ENCODE measurements around the gene CACNA1G. TPM values are rescaled to one million over a fixed set of nuclear protein-coding genes. Genes with fewer than 3 reads are reported as not detected.

Gene CACNA1G
- total and polyA plus RNA-seq, 2 donors (not counting 1 experiment from before 2014, with no cell fraction given): 0.08 to 0.99 TPM

DNA sequence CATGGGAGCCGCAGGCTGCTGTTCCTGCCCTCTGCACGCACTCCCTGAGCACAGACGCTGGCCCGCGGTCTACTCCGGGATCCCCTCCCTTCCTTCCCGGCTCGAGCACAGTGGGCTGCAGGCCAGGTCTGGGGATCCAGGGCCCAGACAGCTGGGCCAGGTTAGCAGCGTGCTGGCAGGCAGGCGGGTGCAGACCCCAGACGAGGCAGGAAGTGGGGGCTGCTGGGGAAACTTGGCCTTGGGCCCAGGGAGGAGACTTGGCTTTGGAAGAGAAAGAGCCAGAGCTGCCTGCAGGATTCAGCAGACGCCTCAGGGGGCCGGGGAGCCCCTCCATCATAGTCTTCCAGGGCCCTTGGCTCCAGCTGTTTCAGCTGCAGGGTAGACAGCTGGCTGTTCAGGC lies 44.0 kb downstream of the CACNA1G start:
- no peaks in the 10 kb centered on the region for H3K36me3 ChIP-seq (ENCODE audit: control insufficient read depth, insufficient read depth, low read length)
- H3K4me1 ChIP-seq (ENCODE audit: control insufficient read depth, extremely low read depth, insufficient read depth, low read length): peaks cover 2% of the 10 kb centered on the region
- TF ChIP-seq EZH2 (IDR thresholded peaks at IDR 0.05; ENCODE audit: low read length, missing control alignments): no peak
- TF ChIP-seq, protein P1, sequence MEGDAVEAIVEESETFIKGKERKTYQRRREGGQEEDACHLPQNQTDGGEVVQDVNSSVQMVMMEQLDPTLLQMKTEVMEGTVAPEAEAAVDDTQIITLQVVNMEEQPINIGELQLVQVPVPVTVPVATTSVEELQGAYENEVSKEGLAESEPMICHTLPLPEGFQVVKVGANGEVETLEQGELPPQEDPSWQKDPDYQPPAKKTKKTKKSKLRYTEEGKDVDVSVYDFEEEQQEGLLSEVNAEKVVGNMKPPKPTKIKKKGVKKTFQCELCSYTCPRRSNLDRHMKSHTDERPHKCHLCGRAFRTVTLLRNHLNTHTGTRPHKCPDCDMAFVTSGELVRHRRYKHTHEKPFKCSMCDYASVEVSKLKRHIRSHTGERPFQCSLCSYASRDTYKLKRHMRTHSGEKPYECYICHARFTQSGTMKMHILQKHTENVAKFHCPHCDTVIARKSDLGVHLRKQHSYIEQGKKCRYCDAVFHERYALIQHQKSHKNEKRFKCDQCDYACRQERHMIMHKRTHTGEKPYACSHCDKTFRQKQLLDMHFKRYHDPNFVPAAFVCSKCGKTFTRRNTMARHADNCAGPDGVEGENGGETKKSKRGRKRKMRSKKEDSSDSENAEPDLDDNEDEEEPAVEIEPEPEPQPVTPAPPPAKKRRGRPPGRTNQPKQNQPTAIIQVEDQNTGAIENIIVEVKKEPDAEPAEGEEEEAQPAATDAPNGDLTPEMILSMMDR (conservative IDR thresholded peaks at IDR 0.05 in 1 of 2, IDR thresholded peaks at IDR 0.05 in 1 of 2; ENCODE audit: low read depth in 1 of 2, low read length in 2 of 2): no peak
- H3K27me3 ChIP-seq (ENCODE audit: control insufficient read depth, insufficient read depth, low read length): peaks cover 26% of the 10 kb centered on the region
- DNase-seq (ENCODE audit: low read depth in 2 of 2): peak; percentile 72 to 75
- H3K27ac ChIP-seq (ENCODE audit: insufficient read depth, low read length): no peak overlapping the region
- H4K20me1 ChIP-seq (ENCODE audit: control insufficient read depth, extremely low read depth, insufficient read depth, low read length): no peaks in the 10 kb centered on the region
- H2AFZ ChIP-seq (ENCODE audit: low read length): no peak overlapping the region
- H3K9ac ChIP-seq (ENCODE audit: insufficient read depth, low read length): no peak overlapping the region
- H3K4me3 ChIP-seq (replicated peaks in 1 of 4; ENCODE audit: control extremely low read depth in 1 of 4, insufficient read depth in 1 of 4, low read depth in 3 of 4, low read length in 4 of 4): no peak overlapping the region
- no peaks in the 10 kb centered on the region for H3K9me3 ChIP-seq (ENCODE audit: control insufficient read depth, insufficient read depth, low read depth, low read length)
- H3K79me2 ChIP-seq (ENCODE audit: control insufficient read depth, insufficient read depth, low read length): no peaks in the 10 kb centered on the region
- no peak overlapping the region for H3K4me2 ChIP-seq (ENCODE audit: extremely low read depth, insufficient read depth, low read length)

DNA sequence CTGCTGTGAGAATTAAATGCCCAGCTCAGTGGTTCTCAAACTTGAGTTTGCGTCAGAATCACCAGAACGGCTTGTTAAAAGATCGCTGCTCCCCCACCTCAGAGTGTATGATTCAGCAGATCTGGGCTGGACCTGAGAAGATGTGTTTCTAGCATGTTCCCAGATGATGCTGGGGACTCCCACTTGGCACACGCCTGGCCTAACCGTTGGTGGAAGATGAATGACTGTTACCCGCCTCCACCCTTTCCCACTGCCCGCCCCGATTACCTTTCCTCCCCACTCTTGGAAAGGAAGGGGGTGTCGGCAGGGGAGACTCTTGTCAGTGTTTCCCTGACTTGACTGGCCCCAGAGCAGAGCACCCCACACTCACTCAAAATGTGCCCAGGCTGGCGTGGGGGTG lies 44.9 kb downstream of the CACNA1G start:
- H3K4me1 ChIP-seq (ENCODE audit: control insufficient read depth, extremely low read depth, insufficient read depth, low read length): peaks cover 2% of the 10 kb centered on the region
- no peak overlapping the region for H3K9ac ChIP-seq (ENCODE audit: insufficient read depth, low read length)
- TF ChIP-seq, protein P1 (conservative IDR thresholded peaks at IDR 0.05 in 1 of 2, IDR thresholded peaks at IDR 0.05 in 1 of 2; ENCODE audit: low read depth in 1 of 2, low read length in 2 of 2): no peak
- no peak for TF ChIP-seq EZH2 (IDR thresholded peaks at IDR 0.05; ENCODE audit: low read length, missing control alignments)
- H3K27me3 ChIP-seq (ENCODE audit: control insufficient read depth, insufficient read depth, low read length): peaks cover 28% of the 10 kb centered on the region
- H3K4me3 ChIP-seq (replicated peaks in 1 of 4; ENCODE audit: control extremely low read depth in 1 of 4, insufficient read depth in 1 of 4, low read depth in 3 of 4, low read length in 4 of 4): no peak overlapping the region
- H4K20me1 ChIP-seq (ENCODE audit: control insufficient read depth, extremely low read depth, insufficient read depth, low read length): no peaks in the 10 kb centered on the region
- H3K9me3 ChIP-seq (ENCODE audit: control insufficient read depth, insufficient read depth, low read depth, low read length): no peaks in the 10 kb centered on the region
- H3K4me2 ChIP-seq (ENCODE audit: extremely low read depth, insufficient read depth, low read length): no peak overlapping the region
- no peak overlapping the region for H3K27ac ChIP-seq (ENCODE audit: insufficient read depth, low read length)
- no peak overlapping the region for H2AFZ ChIP-seq (ENCODE audit: low read length)
- H3K36me3 ChIP-seq (ENCODE audit: control insufficient read depth, insufficient read depth, low read length): no peaks in the 10 kb centered on the region
- DNase-seq (ENCODE audit: low read depth in 2 of 2): peak; percentile 12 to 44
- H3K79me2 ChIP-seq (ENCODE audit: control insufficient read depth, insufficient read depth, low read length): no peaks in the 10 kb centered on the region

- no peak overlapping the region for H3K27ac ChIP-seq (ENCODE audit: insufficient read depth, low read length)
- TF ChIP-seq, protein P1 (conservative IDR thresholded peaks at IDR 0.05 in 1 of 2, IDR thresholded peaks at IDR 0.05 in 1 of 2; ENCODE audit: low read depth in 1 of 2, low read length in 2 of 2): no peak
- TF ChIP-seq EZH2 (IDR thresholded peaks at IDR 0.05; ENCODE audit: low read length, missing control alignments): no peak
- H2AFZ ChIP-seq (ENCODE audit: low read length): no peak overlapping the region
- no peaks in the 10 kb centered on the region for H3K36me3 ChIP-seq (ENCODE audit: control insufficient read depth, insufficient read depth, low read length)
- no peaks in the 10 kb centered on the region for H4K20me1 ChIP-seq (ENCODE audit: control insufficient read depth, extremely low read depth, insufficient read depth, low read length)
- no peaks in the 10 kb centered on the region for H3K9me3 ChIP-seq (ENCODE audit: control insufficient read depth, insufficient read depth, low read depth, low read length)
- no peak for DNase-seq (ENCODE audit: low read depth in 2 of 2)
- peaks cover 2% of the 10 kb centered on the region for H3K4me1 ChIP-seq (ENCODE audit: control insufficient read depth, extremely low read depth, insufficient read depth, low read length)
- no peak overlapping the region for H3K4me3 ChIP-seq (replicated peaks in 1 of 4; ENCODE audit: control extremely low read depth in 1 of 4, insufficient read depth in 1 of 4, low read depth in 3 of 4, low read length in 4 of 4)
- H3K4me2 ChIP-seq (ENCODE audit: extremely low read depth, insufficient read depth, low read length): no peak overlapping the region
- H3K27me3 ChIP-seq (ENCODE audit: control insufficient read depth, insufficient read depth, low read length): peaks cover 24% of the 10 kb centered on the region
- H3K9ac ChIP-seq (ENCODE audit: insufficient read depth, low read length): no peak overlapping the region
- no peaks in the 10 kb centered on the region for H3K79me2 ChIP-seq (ENCODE audit: control insufficient read depth, insufficient read depth, low read length)
Observed at GRCh38 chr17:50607522-50608175, 47.1 kb downstream of the CACNA1G start.

Measured in fibroblast of lung (primary cell).